GM20431 (cell line): ENCODE results near the gene CMTM8.
"Not testable (repeated sequence)": the region's sequence is repeated elsewhere in the genome, so short reads cannot be mapped to it uniquely, and the experiment has no call there.

Experiments
- in situ Hi-C: fragments of 300-500 bp; cut with MseI, MboI; formaldehyde crosslinking; loops from one replicate; pipeline ENCODE4 v1.15.0; 2020; ENCODE audit warnings: low sequenced_read_pairs; ENCODE audit not compliant: unreplicated experiment

Gene CMTM8

GRCh38 chr3:32238453-32239306, at the start of gene CMTM8:
Gene CMTM8, plus strand, starts transcription at chr3:32238680. Its CDS starts 293 bp downstream, at chr3:32238973.
- in situ Hi-C loops = no loop called here

- in situ Hi-C loops = no loop called here
Measured at GRCh38 chr3:32189693-32190092, 48.8 kb upstream of the CMTM8 start.

- in situ Hi-C loops = not testable (repeated sequence)
Measured at GRCh38 chr3:32190556-32190955, 47.9 kb upstream of the CMTM8 start.

GRCh38 chr3:32193101-32193500, 45.4 kb upstream of the CMTM8 start:
- in situ Hi-C loops = no loop called here

GRCh38 chr3:32194653-32195052, 43.8 kb upstream of the CMTM8 start:
- in situ Hi-C loops = no loop called here

GRCh38 chr3:32195995-32196540, 42.4 kb upstream of the CMTM8 start:
- in situ Hi-C loops = no loop called here

GRCh38 chr3:32197991-32198390, 40.5 kb upstream of the CMTM8 start:
- in situ Hi-C loops = no loop called here

- in situ Hi-C loops = no loop called here
Measured at GRCh38 chr3:32198714-32199113, 39.8 kb upstream of the CMTM8 start.

GRCh38 chr3:32200490-32200889, 38.0 kb upstream of the CMTM8 start:
- in situ Hi-C loops = no loop called here

GRCh38 chr3:32200992-32201758, 37.3 kb upstream of the CMTM8 start:
- in situ Hi-C loops = no loop called here

- in situ Hi-C loops = no loop called here
Measured at GRCh38 chr3:32202496-32202895, 36.0 kb upstream of the CMTM8 start.

GRCh38 chr3:32203854-32204253, 34.6 kb upstream of the CMTM8 start:
- in situ Hi-C loops = no loop called here

GRCh38 chr3:32208447-32208846, 30.0 kb upstream of the CMTM8 start:
- in situ Hi-C loops = no loop called here

- in situ Hi-C loops = no loop called here
Measured at GRCh38 chr3:32215185-32215584, 23.3 kb upstream of the CMTM8 start.

- in situ Hi-C loops = no loop called here
Measured at GRCh38 chr3:32216172-32216783, 22.2 kb upstream of the CMTM8 start.

- in situ Hi-C loops = no loop called here
Measured at GRCh38 chr3:32217339-32217738, 21.1 kb upstream of the CMTM8 start.

GRCh38 chr3:32219537-32219936, 18.9 kb upstream of the CMTM8 start:
- in situ Hi-C loops = no loop called here

GRCh38 chr3:32220006-32220405, 18.5 kb upstream of the CMTM8 start:
- in situ Hi-C loops = no loop called here

GRCh38 chr3:32222950-32223349, 15.5 kb upstream of the CMTM8 start:
- in situ Hi-C loops = no loop called here

GRCh38 chr3:32224016-32224516, 14.4 kb upstream of the CMTM8 start:
- in situ Hi-C loops = no loop called here
